Erythroblast (primary cell): ENCODE results near the gene LDAH.

ENCODE experiments used
- DNase-seq, 2 experiments: peaks; one replicate each; lab custom pipeline; 2025; lab: John Stamatoyannopoulos, UW
- GATA1 ChIP-seq: IDR thresholded peaks from 2 replicates; pipeline ENCODE4 v1.6.1; 2011; ENCODE audit warnings: low read depth, mild to moderate bottlenecking, control low read depth, low read length, moderate library complexity
- POLR2A ChIP-seq: IDR thresholded peaks from 2 replicates; pipeline ENCODE4 v1.6.1; 2011; ENCODE audit warnings: mild to moderate bottlenecking, low read length

Gene LDAH

DNA sequence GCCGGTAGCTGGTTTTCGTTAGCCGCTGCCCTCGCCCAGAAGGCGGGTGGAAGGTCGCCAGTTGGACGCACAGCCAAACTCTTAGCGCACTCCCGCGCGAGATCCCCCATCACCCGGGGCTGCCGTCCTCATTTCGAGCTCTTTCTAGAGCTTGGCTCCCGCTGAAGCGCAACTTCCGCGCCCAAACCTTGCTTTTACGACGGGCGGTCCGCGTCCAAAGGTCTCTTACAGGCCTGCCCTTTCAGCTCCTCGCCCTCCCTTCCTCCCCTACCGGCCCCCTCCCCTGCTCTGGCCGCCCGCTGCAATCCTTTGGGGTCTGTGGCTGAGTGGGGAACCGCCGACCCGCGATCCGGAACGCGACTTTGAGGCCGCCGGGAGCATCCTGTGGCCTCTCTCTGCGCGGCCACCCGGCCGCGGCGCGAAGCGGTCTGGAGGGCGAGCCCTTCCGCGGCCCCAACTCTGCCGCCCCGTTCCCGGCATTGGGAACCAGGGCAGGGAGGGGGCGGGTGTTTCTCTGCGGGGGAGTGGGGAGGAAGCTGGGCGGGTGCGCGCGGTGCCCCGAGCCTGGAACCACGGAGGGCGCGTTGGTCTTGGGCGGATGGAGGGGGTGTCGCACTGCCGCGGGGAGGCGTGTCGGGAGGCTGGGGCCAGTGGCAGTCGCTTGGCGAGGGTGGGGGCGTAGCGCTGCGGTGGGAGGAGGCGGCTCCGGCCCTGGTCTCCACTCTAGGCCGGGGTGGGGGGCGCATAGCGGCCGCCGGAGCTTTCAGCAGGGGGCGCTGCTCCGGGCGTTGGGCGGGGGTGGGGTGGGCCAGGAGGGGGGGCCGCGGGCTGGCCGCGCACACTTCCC lies 156.4 kb downstream of the LDAH start, which contains the start of gene GDF7:
Gene GDF7, plus strand, starts transcription at position 841 of the 847 bp plus-strand sequence. CDS start 96 bp downstream, outside the sequence.
- peak in 1 of 2 experiments; percentile 24 for DNase-seq

DNA sequence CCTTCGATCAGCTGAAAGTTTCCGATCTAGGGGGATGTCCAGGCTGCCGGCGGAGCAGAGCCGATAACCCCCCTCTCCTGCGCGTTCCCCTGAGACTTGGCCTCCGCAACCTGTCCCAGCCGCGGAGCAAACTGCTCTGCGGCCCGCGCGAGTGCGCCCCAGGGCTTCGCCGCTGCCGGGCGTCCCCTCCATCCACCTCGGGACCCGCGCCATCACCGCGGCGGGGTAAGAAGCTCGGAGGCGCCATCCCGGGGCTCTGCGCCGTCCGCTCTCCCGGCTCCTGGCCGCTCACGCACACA lies 156.9 kb downstream of the LDAH start:
- TF ChIP-seq POLR2A (no peak), GATA1 (no peak)

More for the DNA sequence above, 156.4 kb downstream of the LDAH start, which contains the start of gene GDF7:
- TF ChIP-seq POLR2A (no peak), GATA1 (no peak)

DNA sequence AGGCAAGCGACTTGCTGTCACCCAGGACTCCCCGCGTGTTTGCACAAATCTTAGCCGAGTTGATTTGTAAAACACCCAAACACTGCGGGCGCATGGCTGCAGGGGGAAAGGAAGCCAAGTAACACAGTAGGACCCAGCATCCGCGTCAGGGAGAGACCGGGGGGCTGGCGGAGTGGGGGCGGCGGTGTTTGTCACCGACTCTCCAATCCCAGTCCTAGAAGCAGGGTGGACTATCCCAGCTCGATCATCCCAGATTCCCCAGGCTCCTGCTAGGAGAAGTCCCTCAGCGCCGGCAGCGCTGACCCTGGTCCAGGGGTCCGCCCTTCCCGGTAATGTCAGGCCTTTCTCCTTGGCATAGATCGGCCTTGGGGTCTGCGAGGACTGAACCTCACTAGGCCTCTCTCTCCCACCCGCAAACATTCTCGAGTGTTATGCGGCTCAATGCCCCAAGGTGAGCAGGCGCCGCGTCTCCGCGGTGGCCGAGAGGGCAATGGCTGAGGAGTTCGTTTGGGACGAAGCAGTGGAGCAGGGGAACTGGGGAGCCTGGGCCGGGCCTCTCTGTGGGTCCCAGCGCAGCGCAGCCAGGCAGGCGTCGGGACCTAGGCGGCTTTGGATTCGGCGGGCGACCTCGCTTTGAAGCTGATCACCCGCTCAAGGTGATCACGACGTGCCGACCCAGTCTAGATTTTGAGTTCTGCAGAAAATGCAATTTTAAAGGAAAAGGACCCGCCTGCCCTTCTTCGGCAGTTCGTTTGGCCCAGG lies 157.5 kb downstream of the LDAH start:
- TF ChIP-seq GATA1 (no peak), POLR2A (no peak)
- no peak for DNase-seq

More for the DNA sequence above, 156.9 kb downstream of the LDAH start:
- DNase-seq = no peak

- no peak for DNase-seq
Observed at GRCh38 chr2:20664431-20665242, 158.3 kb downstream of the LDAH start.

DNA sequence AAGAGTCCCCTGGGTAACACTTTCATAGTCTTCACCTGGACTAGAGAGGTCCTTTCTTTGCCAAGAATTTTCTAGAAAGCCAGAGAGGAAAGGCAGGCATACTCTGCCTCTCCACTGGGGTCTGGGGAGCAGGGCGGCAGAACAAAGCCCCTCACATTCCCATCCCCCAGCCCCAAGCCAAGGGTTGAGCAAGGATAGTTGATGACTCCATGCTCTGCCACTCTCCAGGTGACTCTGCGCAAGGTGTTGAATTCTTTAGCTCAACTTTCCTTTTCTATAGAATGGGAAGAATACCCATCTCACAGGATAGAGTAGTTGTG lies 158.9 kb downstream of the LDAH start:
- DNase-seq = no peak
- TF ChIP-seq POLR2A (no peak), GATA1 (no peak)

More at GRCh38 chr2:20664431-20665242, 158.3 kb downstream of the LDAH start:
- TF ChIP-seq GATA1 (no peak), POLR2A (no peak)

DNA sequence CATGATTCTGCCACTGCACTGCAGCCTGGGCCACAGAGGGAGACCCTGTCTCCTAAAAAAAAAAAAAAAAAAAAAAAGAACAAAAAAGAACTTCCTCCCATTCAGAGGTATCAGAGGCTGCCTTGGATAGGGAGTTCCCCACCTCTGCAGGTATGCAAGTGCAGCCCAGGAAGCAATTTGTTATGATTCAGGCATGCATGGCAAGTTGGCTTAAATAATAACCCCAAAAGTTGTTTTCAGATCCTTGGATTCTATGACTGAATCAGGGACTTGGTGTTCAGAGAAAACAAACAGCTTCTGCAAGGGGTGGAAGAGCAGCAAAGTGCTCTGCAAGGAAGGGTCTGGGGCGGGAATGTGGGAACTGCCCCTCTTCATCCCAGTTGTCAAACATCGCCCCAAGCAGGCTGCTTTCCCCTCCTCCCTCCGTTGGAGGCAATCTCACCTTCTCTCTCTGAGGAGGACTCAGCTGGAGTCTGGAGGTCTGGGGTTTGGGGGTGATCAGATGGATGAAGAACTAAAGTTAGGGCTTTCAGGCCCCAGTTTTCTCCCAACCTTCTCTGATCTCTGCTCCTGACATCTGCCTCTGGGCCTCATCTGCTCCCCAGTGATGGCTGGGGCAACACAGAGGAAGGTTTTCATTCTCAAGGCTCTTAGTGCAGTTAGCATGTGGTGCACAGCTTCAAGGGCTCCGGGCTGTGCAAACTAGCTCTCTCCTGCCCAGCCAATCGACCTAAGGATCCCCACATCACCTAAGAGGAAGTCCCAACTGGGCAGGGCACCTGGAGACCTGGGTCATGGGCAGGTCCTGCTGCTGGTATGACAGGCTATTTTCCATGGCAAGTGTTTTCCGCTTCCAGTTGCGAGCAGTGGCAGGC lies 159.5 kb downstream of the LDAH start:
- TF ChIP-seq GATA1 (no peak), POLR2A (no peak)
- DNase-seq = no peak

GRCh38 chr2:20662308-20662937 lies 160.5 kb downstream of the LDAH start:
- no peak for DNase-seq
- no peak for TF ChIP-seq POLR2A
- TF ChIP-seq GATA1 = no peak

- peak; percentile 73 to 85 for DNase-seq
- TF ChIP-seq GATA1 = no peak
- no peak for TF ChIP-seq POLR2A
Observed at GRCh38 chr2:20661421-20662307, 161.2 kb downstream of the LDAH start.

GRCh38 chr2:20660506-20661420 lies 162.1 kb downstream of the LDAH start:
- no peak for DNase-seq
- TF ChIP-seq POLR2A (no peak), GATA1 (no peak)

DNA sequence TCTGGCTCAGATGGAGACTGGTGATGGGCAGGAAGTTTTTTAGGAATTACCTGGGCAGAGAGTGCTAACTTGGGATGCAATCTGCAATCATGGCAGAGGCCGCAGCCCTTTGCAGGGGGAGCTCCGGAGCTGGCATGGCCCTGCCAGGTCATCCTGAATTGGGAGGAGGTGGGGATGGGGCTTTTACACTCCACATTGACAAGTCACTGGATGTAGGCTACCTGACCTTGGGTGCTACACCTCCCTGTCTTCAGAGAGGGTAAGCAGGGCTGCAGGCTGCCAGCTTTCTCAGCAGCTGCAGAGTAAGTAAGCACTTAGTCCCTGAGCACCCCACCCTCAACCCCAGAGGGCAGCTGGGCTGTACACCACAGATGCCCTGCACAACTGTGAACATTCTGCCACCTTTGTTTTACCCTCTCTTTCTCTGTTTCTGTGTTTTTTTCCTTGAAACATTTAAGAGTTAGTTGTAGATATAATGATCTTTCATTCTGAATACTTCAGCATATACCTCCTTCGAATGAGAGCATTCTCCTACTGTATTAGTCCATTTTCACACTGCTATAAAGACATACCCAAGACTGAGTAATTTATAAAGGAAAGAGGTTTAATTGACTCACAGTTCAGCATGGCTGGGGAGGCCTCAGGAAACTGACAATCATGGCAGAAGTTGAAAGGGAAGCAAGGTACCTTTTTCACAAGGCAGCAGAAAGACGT lies 165.2 kb downstream of the LDAH start:
- DNase-seq = no peak
- TF ChIP-seq GATA1 (no peak), POLR2A (no peak)
